RWPE2 (cell line): ENCODE results near the gene MAPK8IP3.
"Not testable (repeated sequence)": the region's sequence is repeated elsewhere in the genome, so short reads cannot be mapped to it uniquely, and the experiment has no call there.

Source experiments
- ATAC-seq: fragments of 200-7000 bp; cut with Tn5 transposase; 3 replicates; pipeline ENCODE4 v1.9.1; 2021; ENCODE audit warnings: low read depth
- DNase-seq: peaks from one replicate; pipeline ENCODE4 v3.0.0-alpha.2; 2020; ENCODE audit warnings: low spot score
- H3K27ac ChIP-seq: fragments of 450-650 bp; 2 replicates; pipeline ENCODE4 v1.5.1; 2017; ENCODE audit warnings: mild to moderate bottlenecking; ENCODE audit not compliant: poor library complexity, severe bottlenecking
- H3K27me3 ChIP-seq: fragments of 250-450 bp; sonication (Bioruptor Pico); 2 replicates; pipeline ENCODE4 v1.5.1; 2021; ENCODE audit warnings: mild to moderate bottlenecking, moderate library complexity; ENCODE audit not compliant: insufficient read depth, poor library complexity, severe bottlenecking
- H3K36me3 ChIP-seq: fragments of 250-450 bp; sonication (Bioruptor Pico); 2 replicates; pipeline ENCODE4 v1.5.1; 2020; ENCODE audit warnings: low read depth, mild to moderate bottlenecking, moderate library complexity
- H3K4me1 ChIP-seq: fragments of 250-450 bp; sonication (Bioruptor Pico); 2 replicates; pipeline ENCODE4 v1.5.1; 2021; ENCODE audit warnings: mild to moderate bottlenecking, moderate library complexity; ENCODE audit not compliant: insufficient read depth, poor library complexity, severe bottlenecking
- H3K4me3 ChIP-seq: fragments of 250-450 bp; sonication (Bioruptor Pico); 2 replicates; pipeline ENCODE4 v1.5.1; 2021; ENCODE audit warnings: mild to moderate bottlenecking, moderate library complexity; ENCODE audit not compliant: severe bottlenecking
- H3K9me3 ChIP-seq: fragments of 250-450 bp; sonication (Bioruptor Pico); 2 replicates; pipeline ENCODE4 v1.5.1; 2021; ENCODE audit warnings: mild to moderate bottlenecking, moderate library complexity; ENCODE audit not compliant: severe bottlenecking
- TF ChIP-seq, protein P1 (sequence below): fragments of 450-650 bp; IDR thresholded peaks from one replicate; pipeline ENCODE4 v1.5.1; 2017; ENCODE audit warnings: mild to moderate bottlenecking, moderate library complexity; ENCODE audit not compliant: poor library complexity, severe bottlenecking

The MAPK8IP3 gene

DNA sequence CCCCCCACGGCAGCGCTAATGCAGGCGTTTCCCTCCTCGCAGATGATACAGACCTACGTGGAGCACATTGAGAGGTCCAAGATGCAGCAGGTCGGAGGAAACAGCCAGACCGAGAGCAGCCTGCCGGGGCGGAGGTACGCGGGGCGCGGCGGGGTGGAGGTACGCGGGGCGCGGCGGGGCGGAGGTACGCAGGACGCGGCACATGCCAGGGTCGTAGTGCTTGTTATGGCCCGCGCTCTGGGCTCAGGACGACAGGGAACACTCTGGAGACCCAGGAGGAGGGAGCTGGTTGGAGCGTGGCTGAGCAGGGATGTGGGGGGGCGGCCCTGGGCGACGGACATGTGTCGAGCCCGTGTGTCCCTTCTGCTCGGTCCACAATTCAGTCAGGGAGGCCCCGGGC is 23.4 kb downstream of the MAPK8IP3 start:
- no peaks in the 10 kb centered on the region for H3K4me1 ChIP-seq
- no peak for DNase-seq

DNA sequence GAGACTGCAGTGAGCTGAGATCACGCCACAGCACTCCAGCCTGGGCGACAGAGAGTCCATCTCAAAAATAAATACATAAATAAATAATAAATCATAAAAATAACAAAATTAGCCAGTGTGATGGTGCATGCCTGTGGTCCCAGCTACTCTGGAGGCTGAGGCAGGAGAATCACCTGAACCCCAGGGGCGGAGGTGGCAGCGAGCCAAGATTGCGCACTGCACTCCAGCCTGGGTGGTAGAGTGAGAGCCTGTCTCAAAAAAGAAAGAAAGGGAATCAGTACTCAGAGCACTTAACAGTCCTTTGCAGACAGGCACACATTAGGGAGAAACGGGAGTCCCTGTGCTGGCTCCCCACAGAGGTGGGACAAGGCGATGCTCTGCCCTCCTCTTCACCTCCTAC is 25.1 kb downstream of the MAPK8IP3 start:
- TF ChIP-seq, protein P1, sequence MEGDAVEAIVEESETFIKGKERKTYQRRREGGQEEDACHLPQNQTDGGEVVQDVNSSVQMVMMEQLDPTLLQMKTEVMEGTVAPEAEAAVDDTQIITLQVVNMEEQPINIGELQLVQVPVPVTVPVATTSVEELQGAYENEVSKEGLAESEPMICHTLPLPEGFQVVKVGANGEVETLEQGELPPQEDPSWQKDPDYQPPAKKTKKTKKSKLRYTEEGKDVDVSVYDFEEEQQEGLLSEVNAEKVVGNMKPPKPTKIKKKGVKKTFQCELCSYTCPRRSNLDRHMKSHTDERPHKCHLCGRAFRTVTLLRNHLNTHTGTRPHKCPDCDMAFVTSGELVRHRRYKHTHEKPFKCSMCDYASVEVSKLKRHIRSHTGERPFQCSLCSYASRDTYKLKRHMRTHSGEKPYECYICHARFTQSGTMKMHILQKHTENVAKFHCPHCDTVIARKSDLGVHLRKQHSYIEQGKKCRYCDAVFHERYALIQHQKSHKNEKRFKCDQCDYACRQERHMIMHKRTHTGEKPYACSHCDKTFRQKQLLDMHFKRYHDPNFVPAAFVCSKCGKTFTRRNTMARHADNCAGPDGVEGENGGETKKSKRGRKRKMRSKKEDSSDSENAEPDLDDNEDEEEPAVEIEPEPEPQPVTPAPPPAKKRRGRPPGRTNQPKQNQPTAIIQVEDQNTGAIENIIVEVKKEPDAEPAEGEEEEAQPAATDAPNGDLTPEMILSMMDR, result no peak
- no peak overlapping the region for H3K4me3 ChIP-seq
- no peaks in the 10 kb centered on the region for H3K4me1 ChIP-seq
- ATAC-seq (no peak), DNase-seq (no peak)
- no peaks in the 10 kb centered on the region for H3K27me3 ChIP-seq
- H3K9me3 ChIP-seq, result no peaks in the 10 kb centered on the region
- H3K36me3 ChIP-seq, result peaks cover 22% of the 10 kb centered on the region
- H3K27ac ChIP-seq, result no peak overlapping the region

More for the DNA sequence above, 23.4 kb downstream of the MAPK8IP3 start:
- no peak overlapping the region for H3K27ac ChIP-seq
- no peak overlapping the region for H3K4me3 ChIP-seq
- H3K36me3 ChIP-seq, result peaks cover 24% of the 10 kb centered on the region
- no peaks in the 10 kb centered on the region for H3K9me3 ChIP-seq
- no peak for ATAC-seq
- TF ChIP-seq, protein P1, result no peak
- no peaks in the 10 kb centered on the region for H3K27me3 ChIP-seq

DNA sequence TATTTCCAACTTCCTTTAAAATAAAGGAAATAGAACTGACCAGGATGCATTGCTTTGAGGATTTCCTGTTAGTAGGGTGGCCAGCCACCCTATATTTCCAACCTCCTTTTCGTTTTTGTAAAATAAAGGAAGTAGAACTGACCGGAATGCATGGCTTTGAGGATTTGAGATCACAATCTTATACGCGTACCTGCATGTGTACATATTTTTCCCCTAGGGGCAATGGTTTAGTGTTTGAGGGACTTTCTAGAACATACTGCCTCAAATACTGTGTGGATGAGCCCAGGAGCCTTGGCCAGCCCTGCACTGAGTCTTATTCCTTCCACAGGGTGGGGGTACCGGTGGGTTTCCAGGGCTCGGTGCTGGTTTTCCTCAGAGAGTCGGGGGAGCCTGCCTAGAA is 25.6 kb downstream of the MAPK8IP3 start:
- Histone ChIP-seq H3K9me3 (no peaks in the 10 kb centered on the region), H3K27ac (no peak overlapping the region), H3K4me1 (no peaks in the 10 kb centered on the region), H3K4me3 (no peak overlapping the region), H3K27me3 (no peaks in the 10 kb centered on the region), H3K36me3 (peaks cover 20% of the 10 kb centered on the region)
- DNase-seq (no peak), ATAC-seq (no peak)
- TF ChIP-seq, protein P1, result no peak

DNA sequence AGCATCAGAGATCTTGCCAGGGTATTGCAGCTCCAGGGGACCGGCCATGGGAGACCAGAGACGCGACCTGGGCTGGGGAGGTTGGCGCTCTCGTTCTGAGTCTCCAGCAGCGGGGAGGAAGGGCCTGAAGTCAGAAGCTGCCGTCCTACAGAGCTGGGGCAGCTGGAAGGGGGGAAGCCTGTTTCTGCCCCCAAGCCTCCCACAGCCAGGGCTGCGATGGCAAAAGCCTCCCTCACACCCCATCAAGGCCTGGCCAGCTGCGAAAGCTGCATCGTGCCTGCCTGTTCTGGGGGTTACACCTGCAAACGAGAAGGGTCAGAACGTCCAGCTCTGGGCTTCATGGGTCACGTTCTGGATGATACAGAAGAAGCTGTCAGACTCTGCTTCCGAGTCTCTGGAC is 26.1 kb downstream of the MAPK8IP3 start:
- Histone ChIP-seq H3K4me1 (no peaks in the 10 kb centered on the region), H3K27ac (no peak overlapping the region), H3K27me3 (no peaks in the 10 kb centered on the region), H3K9me3 (no peaks in the 10 kb centered on the region), H3K4me3 (no peak overlapping the region), H3K36me3 (peaks cover 20% of the 10 kb centered on the region)
- TF ChIP-seq, protein P1, result no peak
- DNase-seq (no peak), ATAC-seq (no peak)

DNA sequence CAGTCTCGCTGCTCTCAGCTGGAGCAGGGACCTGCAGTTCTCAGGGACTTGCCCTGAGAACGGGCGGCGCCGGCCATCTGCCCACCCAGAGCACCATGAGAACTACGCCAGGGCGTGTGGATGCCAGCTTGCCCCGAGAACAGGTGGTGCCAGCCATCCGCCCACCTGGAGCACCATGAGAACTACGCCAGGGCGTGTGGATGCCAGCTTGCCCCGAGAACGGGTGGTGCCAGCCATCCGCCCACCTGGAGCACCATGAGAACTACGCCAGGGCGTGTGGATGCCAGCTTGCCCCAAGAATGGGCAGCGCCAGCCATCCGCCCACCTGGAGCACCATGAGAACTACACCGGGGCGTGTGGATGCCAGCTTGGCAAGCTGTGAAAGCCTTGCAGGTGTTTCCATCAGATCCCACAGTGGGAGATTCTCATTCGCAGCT is 26.6 kb downstream of the MAPK8IP3 start:
- H3K4me3 ChIP-seq, H3K9me3 ChIP-seq, ATAC-seq, H3K4me1 ChIP-seq, H3K27ac ChIP-seq, DNase-seq, H3K27me3 ChIP-seq: not testable (repeated sequence)
- peaks cover 20% of the 10 kb centered on the region for H3K36me3 ChIP-seq
